ENCODE data around the gene SLC43A3. TPM values are rescaled to one million over a fixed set of nuclear protein-coding genes. Genes with fewer than 3 reads are reported as not detected.

Gene SLC43A3
- total and polyA plus RNA-seq, 5 donors from 2014 or later: 19.1 to 36.9 (median 24.4) TPM

- Mint-ChIP-seq H3K4me1 (peaks cover 5 to 25% (median 17%) of the 10 kb centered on the region in 4 donors), H3K27me3 (peaks cover 53% of the 10 kb centered on the region), H3K27ac (no peak overlapping the region), H3K9me3 (peaks cover 0 to 4% (median 0%) of the 10 kb centered on the region in 7 donors), H3K4me3 (peak overlapping the region in 2 of 4 donors; percentile 33 to 43), H3K36me3 (no peaks in the 10 kb centered on the region)
- Histone ChIP-seq H3K27ac (ENCODE audit: insufficient read depth, low read length, poor library complexity, severe bottlenecking) (no peak overlapping the region), H3K9me3 (ENCODE audit: control insufficient read depth in 2 of 2, low read length in 2 of 2) (no peaks in the 10 kb centered on the region), H3K27me3 (ENCODE audit: control insufficient read depth, insufficient read depth, low read length) (peaks cover 8% of the 10 kb centered on the region), H3K4me1 (ENCODE audit: control insufficient read depth, insufficient read depth, low read length, poor library complexity, severe bottlenecking) (peaks cover 35% of the 10 kb centered on the region), H3K36me3 (ENCODE audit: control insufficient read depth, insufficient read depth, low read length) (no peaks in the 10 kb centered on the region), H3K4me3 (ENCODE audit: low read depth, low read length) (no peak overlapping the region)
- ATAC-seq (ENCODE audit: low read depth in 2 of 2) (no peak), DNase-seq (no peak)
These were observed 35.7 kb upstream of the SLC43A3 start for GRCh38 chr11:57462597-57462996.

DNA sequence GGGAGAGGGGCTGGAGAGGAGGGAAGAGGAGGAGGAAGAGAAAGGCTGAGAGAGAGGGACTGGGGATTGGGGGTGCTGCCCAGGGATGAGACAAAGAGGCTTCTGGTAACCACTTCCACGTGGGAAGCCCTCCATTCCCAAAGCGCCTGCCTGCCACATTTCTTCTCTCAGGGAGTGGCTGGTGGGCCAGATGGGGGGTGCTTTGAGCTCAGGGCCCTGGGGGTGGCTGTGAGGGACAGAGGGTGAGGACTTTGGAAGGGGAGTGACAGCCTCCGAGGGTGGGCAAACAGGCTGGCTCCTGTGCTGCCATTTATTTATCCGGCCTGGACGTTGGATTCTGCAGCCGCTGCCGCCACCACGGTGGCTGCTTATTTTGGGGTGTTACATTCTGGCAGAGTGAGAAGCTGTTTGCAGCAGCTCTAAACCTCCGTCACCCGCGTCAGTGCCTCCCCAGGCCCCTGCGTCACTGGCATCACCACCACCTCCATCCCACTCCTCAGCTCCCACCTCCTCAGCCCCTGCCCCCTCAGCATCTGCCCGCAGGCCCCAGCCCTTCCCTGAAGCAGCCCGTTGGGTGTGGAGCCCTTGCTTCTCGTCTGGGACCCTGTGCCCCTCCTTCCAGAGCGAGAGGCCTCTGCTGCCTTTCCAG is 35.0 kb upstream of the SLC43A3 start:
- Mint-ChIP-seq H3K4me3 (peak overlapping the region in 2 of 4 donors; percentile 49 to 64), H3K36me3 (no peaks in the 10 kb centered on the region), H3K9me3 (peaks cover 0 to 4% (median 0%) of the 10 kb centered on the region in 7 donors), H3K27ac (no peak overlapping the region), H3K4me1 (peaks cover 5 to 32% (median 20%) of the 10 kb centered on the region in 4 donors), H3K27me3 (peaks cover 57% of the 10 kb centered on the region)
- DNase-seq (no peak), ATAC-seq (ENCODE audit: low read depth in 2 of 2) (no peak)
- Histone ChIP-seq H3K27ac (ENCODE audit: insufficient read depth, low read length, poor library complexity, severe bottlenecking) (no peak overlapping the region), H3K4me1 (ENCODE audit: control insufficient read depth, insufficient read depth, low read length, poor library complexity, severe bottlenecking) (peaks cover 42% of the 10 kb centered on the region), H3K36me3 (ENCODE audit: control insufficient read depth, insufficient read depth, low read length) (no peaks in the 10 kb centered on the region), H3K4me3 (ENCODE audit: low read depth, low read length) (no peak overlapping the region), H3K27me3 (ENCODE audit: control insufficient read depth, insufficient read depth, low read length) (peaks cover 10% of the 10 kb centered on the region), H3K9me3 (ENCODE audit: control insufficient read depth in 2 of 2, low read length in 2 of 2) (no peaks in the 10 kb centered on the region)

DNA sequence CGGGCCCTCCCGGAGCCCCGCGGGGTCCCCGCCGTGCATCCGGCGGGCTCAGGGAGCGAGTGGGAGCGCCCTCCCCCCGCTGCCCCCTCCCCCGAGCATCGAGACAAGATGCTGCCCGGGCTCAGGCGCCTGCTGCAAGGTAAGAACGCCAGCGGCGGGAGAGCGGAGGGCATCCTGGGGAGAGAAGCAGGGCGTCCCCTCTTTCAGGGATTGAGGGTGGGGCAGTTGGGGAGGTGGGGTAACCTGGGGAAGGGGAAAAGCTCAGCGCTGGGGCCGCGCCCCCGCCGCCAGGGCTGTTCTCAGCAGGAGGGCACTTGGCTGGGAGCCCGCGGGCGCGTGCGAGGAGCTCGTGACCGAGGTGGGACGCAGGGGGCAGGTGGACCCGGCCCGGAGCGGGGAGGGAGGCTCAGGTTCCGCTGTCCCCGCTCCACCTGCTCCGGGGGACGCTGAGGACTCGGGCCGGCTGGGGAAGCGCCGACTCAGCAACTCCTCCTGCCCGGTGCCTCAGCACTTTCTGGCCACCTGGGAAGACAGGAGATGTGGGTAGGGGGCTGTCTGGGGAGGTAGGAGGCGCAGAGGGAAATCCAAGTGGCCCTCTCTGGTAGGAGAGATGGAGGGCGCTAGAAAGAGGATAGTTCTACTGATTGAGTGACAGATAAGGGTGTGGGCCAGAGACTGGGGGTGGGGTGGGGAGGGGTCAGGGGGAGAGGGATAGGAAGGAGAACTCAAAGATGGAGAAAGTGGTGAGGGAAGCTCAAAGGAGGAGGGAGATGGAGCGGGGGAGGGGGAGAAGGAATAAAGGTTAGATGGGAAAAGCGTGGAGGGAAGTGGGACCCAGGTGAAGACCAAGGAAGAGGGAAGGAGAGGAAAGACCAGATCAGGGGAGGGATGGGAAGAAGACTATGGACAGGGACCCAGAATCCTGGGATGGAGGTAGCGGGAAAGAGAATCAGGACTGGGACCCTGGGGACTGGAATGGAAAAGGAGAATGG is 34.1 kb upstream of the SLC43A3 start:
- Mint-ChIP-seq H3K36me3 (no peaks in the 10 kb centered on the region), H3K27ac (no peak overlapping the region), H3K4me1 (peaks cover 5 to 34% (median 20%) of the 10 kb centered on the region in 4 donors), H3K9me3 (peaks cover 0 to 4% (median 0%) of the 10 kb centered on the region in 7 donors), H3K27me3 (peaks cover 61% of the 10 kb centered on the region), H3K4me3 (peak overlapping the region in 2 of 4 donors; percentile 49 to 64)
- Histone ChIP-seq H3K4me1 (ENCODE audit: control insufficient read depth, insufficient read depth, low read length, poor library complexity, severe bottlenecking) (peaks cover 43% of the 10 kb centered on the region), H3K27me3 (ENCODE audit: control insufficient read depth, insufficient read depth, low read length) (peaks cover 10% of the 10 kb centered on the region), H3K36me3 (ENCODE audit: control insufficient read depth, insufficient read depth, low read length) (no peaks in the 10 kb centered on the region), H3K27ac (ENCODE audit: insufficient read depth, low read length, poor library complexity, severe bottlenecking) (no peak overlapping the region), H3K4me3 (ENCODE audit: low read depth, low read length) (no peak overlapping the region), H3K9me3 (ENCODE audit: control insufficient read depth in 2 of 2, low read length in 2 of 2) (no peaks in the 10 kb centered on the region)
- DNase-seq: no peak
- ATAC-seq (ENCODE audit: low read depth in 2 of 2): no peak

DNA sequence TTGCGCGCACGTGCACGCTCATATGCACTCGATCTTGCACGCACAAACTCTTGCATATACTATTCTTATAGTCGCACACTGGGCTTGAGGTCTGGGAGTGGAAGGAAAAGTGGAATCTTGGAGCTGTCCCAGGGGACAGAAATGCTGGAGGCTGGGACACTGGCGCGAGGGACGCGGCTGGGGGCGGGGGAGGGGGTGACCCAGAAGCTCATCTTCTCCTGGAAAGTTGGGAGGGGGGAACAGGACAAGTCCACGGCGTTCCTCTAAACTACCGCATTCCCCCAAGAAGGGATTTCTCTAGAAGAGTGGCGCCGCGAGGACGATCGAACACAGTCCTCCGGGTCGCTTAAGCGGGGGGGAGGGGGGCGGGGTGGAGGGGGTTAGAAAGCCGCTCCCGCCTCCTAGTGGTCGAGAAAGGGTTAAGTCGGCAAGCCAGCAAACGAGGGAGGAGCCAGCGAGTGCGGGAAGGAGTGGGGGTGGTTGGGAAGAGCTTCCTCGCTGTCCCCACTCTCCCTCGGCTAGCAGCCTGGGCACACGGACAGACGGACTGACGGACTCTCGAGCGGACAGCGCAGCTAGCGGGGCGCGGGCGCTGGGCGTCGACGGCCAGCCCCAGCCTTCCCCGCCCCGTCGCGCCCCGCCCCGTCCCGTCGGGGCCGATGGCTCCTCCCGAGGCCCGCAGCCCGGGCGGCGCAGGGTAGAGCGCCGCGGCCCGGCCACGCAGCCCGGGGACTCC is 33.3 kb upstream of the SLC43A3 start, which contains the start of gene RTN4RL2:
Gene RTN4RL2, plus strand, starts transcription at position 507 of the 736 bp plus-strand sequence. CDS start 338 bp downstream, outside the sequence.
- Mint-ChIP-seq H3K4me1 (peaks cover 5 to 34% (median 20%) of the 10 kb centered on the region in 4 donors), H3K4me3 (peak within 1 kb of the TSS; percentile 75 to 91 (median 87)), H3K36me3 (no peaks in the 10 kb centered on the region), H3K27ac (peak within 1 kb of the TSS in 2 of 3 donors; percentile 78 to 94), H3K9me3 (peaks cover 0 to 4% (median 0%) of the 10 kb centered on the region in 7 donors), H3K27me3 (peaks cover 64% of the 10 kb centered on the region)
- DNase-seq (peak in 1 of 3 donors; percentile 65), ATAC-seq (ENCODE audit: low read depth in 2 of 2) (peak; percentile 24 to 35)
- H3K27ac ChIP-seq (ENCODE audit: insufficient read depth, low read length, poor library complexity, severe bottlenecking): no peak within 1 kb of the TSS
- H3K36me3 ChIP-seq (ENCODE audit: control insufficient read depth, insufficient read depth, low read length): no peaks in the 10 kb centered on the region
- H3K4me1 ChIP-seq (ENCODE audit: control insufficient read depth, insufficient read depth, low read length, poor library complexity, severe bottlenecking): peaks cover 43% of the 10 kb centered on the region
- H3K9me3 ChIP-seq (ENCODE audit: control insufficient read depth in 2 of 2, low read length in 2 of 2): no peaks in the 10 kb centered on the region
- H3K27me3 ChIP-seq (ENCODE audit: control insufficient read depth, insufficient read depth, low read length): peaks cover 10% of the 10 kb centered on the region
- peak within 1 kb of the TSS; percentile 37 for H3K4me3 ChIP-seq (ENCODE audit: low read depth, low read length)

DNA sequence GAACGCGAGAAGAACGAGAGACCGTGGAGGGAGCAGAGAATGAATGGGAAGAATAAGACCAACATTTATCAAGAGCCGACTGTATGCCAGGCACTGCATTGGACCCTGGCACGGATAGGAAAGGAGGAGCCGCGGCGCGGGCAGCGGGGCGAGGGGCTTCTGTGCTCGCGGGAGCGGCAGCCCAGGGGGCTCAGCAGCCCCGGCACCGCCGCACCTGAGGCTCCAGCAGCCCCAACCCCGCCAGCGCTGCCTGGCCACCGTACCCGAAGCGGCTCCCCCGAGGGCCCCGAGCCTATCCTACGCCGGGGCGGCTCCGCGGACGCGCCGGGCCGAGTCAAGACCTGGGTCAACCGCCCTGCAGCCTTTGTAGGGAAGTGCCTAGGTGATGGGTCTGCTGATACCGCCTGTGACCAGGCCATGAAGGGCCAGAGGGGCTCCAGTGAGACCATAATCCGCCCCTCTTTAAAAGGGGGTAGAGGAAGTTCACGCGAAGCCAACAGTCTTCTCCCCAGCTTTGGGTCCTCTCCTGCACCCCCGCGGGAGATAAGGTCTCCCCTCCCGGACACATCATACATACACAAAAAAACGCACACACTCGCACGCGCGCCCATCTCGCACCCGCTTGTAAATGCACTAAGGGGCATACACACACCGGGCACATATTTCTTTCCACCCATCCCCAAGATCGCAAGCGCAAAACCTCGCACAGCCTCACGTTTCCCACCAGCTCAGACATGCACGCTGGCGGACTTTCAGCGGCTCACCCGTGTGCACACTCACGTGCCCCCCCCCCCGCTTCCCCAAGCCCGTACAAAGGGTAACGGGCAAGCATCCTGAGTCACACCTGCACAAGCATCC is 32.5 kb upstream of the SLC43A3 start:
- DNase-seq: peak in 2 of 3 donors; percentile 29 to 49
- Histone ChIP-seq H3K27me3 (ENCODE audit: control insufficient read depth, insufficient read depth, low read length) (peaks cover 10% of the 10 kb centered on the region), H3K36me3 (ENCODE audit: control insufficient read depth, insufficient read depth, low read length) (no peaks in the 10 kb centered on the region), H3K9me3 (ENCODE audit: control insufficient read depth in 2 of 2, low read length in 2 of 2) (no peaks in the 10 kb centered on the region), H3K4me3 (ENCODE audit: low read depth, low read length) (peak overlapping the region; percentile 78), H3K4me1 (ENCODE audit: control insufficient read depth, insufficient read depth, low read length, poor library complexity, severe bottlenecking) (peaks cover 43% of the 10 kb centered on the region), H3K27ac (ENCODE audit: insufficient read depth, low read length, poor library complexity, severe bottlenecking) (no peak overlapping the region)
- peak; percentile 28 to 39 for ATAC-seq (ENCODE audit: low read depth in 2 of 2)
- H3K27me3 Mint-ChIP-seq: peaks cover 67% of the 10 kb centered on the region
- peak overlapping the region; percentile 75 to 97 (median 90) for H3K4me3 Mint-ChIP-seq
- no peaks in the 10 kb centered on the region for H3K36me3 Mint-ChIP-seq
- peaks cover 0 to 4% (median 0%) of the 10 kb centered on the region in 7 donors for H3K9me3 Mint-ChIP-seq
- peak overlapping the region in 2 of 3 donors; percentile 78 to 94 for H3K27ac Mint-ChIP-seq
- H3K4me1 Mint-ChIP-seq: peaks cover 5 to 34% (median 20%) of the 10 kb centered on the region in 4 donors

DNA sequence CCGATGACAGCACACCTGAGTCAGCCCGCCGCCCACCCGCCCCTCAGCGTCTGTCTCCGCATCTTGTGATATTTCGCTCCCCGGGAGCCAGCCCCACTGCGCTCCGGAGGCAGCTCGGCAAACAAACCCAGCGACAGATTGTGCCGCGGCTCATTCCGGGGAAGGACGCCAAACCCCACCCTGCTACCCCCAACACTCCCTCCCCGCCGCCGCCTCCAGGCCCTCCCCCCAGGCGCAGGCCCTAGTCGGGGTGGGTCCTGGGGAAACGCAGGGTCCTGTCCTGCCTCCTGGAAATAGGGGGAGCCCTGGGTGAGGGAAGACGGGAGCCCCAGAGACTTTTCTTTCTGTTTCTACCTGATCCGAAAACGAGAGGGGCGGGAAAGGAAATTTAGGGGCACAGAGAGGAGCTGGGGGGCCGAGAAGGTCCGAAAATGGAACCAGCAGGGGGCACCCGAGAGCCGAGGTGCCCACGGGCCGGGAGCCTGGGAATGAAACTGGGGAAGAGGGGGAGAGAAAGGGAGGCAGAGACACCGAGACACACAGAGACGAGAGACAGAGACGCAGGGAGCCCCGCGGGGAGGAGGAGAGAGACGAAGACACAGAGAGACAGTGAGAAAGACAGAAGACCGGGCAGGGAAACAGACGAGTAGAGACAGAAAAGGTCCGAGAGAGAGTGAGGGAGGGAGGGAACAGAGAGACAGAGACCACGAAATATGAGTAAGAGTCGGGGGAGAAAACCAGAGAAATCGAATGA is 31.7 kb upstream of the SLC43A3 start:
- peaks cover 5 to 34% (median 20%) of the 10 kb centered on the region in 4 donors for H3K4me1 Mint-ChIP-seq
- peak overlapping the region; percentile 75 to 97 (median 90) for H3K4me3 Mint-ChIP-seq
- peaks cover 43% of the 10 kb centered on the region for H3K4me1 ChIP-seq (ENCODE audit: control insufficient read depth, insufficient read depth, low read length, poor library complexity, severe bottlenecking)
- H3K27ac ChIP-seq (ENCODE audit: insufficient read depth, low read length, poor library complexity, severe bottlenecking): no peak overlapping the region
- H3K27me3 ChIP-seq (ENCODE audit: control insufficient read depth, insufficient read depth, low read length): peaks cover 10% of the 10 kb centered on the region
- H3K9me3 Mint-ChIP-seq: peaks cover 0 to 4% (median 0%) of the 10 kb centered on the region in 7 donors
- no peaks in the 10 kb centered on the region for H3K9me3 ChIP-seq (ENCODE audit: control insufficient read depth in 2 of 2, low read length in 2 of 2)
- ATAC-seq (ENCODE audit: low read depth in 2 of 2): no peak
- H3K4me3 ChIP-seq (ENCODE audit: low read depth, low read length): peak overlapping the region; percentile 78
- H3K36me3 ChIP-seq (ENCODE audit: control insufficient read depth, insufficient read depth, low read length): no peaks in the 10 kb centered on the region
- no peaks in the 10 kb centered on the region for H3K36me3 Mint-ChIP-seq
- peak in 2 of 3 donors; percentile 26 to 43 for DNase-seq
- H3K27ac Mint-ChIP-seq: peak overlapping the region in 2 of 3 donors; percentile 67 to 85
- peaks cover 60% of the 10 kb centered on the region for H3K27me3 Mint-ChIP-seq
